H4 (cell line): ENCODE results near the gene KHDRBS1. TPM values are rescaled to one million over a fixed set of nuclear protein-coding genes. Genes with fewer than 3 reads are reported as not detected.
"Not testable (repeated sequence)": the region's sequence is repeated elsewhere in the genome, so short reads cannot be mapped to it uniquely, and the experiment has no call there.

Experiments
- DNase-seq: peaks from one replicate; pipeline ENCODE4 v3.0.0-alpha.2; 2015; ENCODE audit warnings: low spot score
- total RNA-seq: library from RNA; depleted of rRNA; stranded (reverse); fragments of >200 nt; shearing (Covaris generic); gene quantifications from 2 replicates; pipeline ENCODE4 v1.2.3, GENCODE V29; 2014; rRNA removed

KHDRBS1 gene
- total RNA-seq, result 67.7 and 75.3 TPM in 2 replicates

GRCh38 chr1:32013386-32014198 is at the start of gene KHDRBS1:
Gene KHDRBS1 (plus strand): TSS chr1:32013868. CDS start chr1:32013996, 128 bp downstream.
- DNase-seq, result peak; percentile 99

GRCh38 chr1:31970873-31971272 is 42.8 kb upstream of the KHDRBS1 start:
- no peak for DNase-seq

GRCh38 chr1:31976401-31976800 is 37.3 kb upstream of the KHDRBS1 start:
- no peak for DNase-seq

- DNase-seq, result peak; percentile 27
Measured at GRCh38 chr1:31977385-31978131, 36.1 kb upstream of the KHDRBS1 start.

- no peak for DNase-seq
Measured at GRCh38 chr1:31978843-31979400, 34.7 kb upstream of the KHDRBS1 start.

GRCh38 chr1:31980835-31981455 is 32.7 kb upstream of the KHDRBS1 start:
- DNase-seq, result no peak

- no peak for DNase-seq
Measured at GRCh38 chr1:31981456-31981839, 32.2 kb upstream of the KHDRBS1 start.

GRCh38 chr1:31981972-31982371 is 31.7 kb upstream of the KHDRBS1 start:
- no peak for DNase-seq

GRCh38 chr1:31984419-31985347 is 29.0 kb upstream of the KHDRBS1 start:
- no peak for DNase-seq

- DNase-seq, result no peak
Measured at GRCh38 chr1:31985430-31985829, 28.2 kb upstream of the KHDRBS1 start.

- DNase-seq, result no peak
Measured at GRCh38 chr1:31987135-31987619, 26.5 kb upstream of the KHDRBS1 start.

GRCh38 chr1:31989964-31990363 is 23.7 kb upstream of the KHDRBS1 start:
- DNase-seq, result no peak

- DNase-seq, result no peak
Measured at GRCh38 chr1:31991182-31991581, 22.5 kb upstream of the KHDRBS1 start.

GRCh38 chr1:31995263-31995662 is 18.4 kb upstream of the KHDRBS1 start:
- DNase-seq, result no peak

- DNase-seq, result not testable (repeated sequence)
Measured at GRCh38 chr1:31996121-31996520, 17.5 kb upstream of the KHDRBS1 start.

- no peak for DNase-seq
Measured at GRCh38 chr1:32001863-32002262, 11.8 kb upstream of the KHDRBS1 start.

- not testable (repeated sequence) for DNase-seq
Measured at GRCh38 chr1:32002285-32002684, 11.4 kb upstream of the KHDRBS1 start.

- no peak for DNase-seq
Measured at GRCh38 chr1:32005522-32005921, 8.1 kb upstream of the KHDRBS1 start.

- no peak for DNase-seq
Measured at GRCh38 chr1:32007591-32007940, 6.1 kb upstream of the KHDRBS1 start.

- no peak for DNase-seq
Measured at GRCh38 chr1:32010246-32010645, 3.4 kb upstream of the KHDRBS1 start.
